SH-SY5Y (cell line): Measurements from ENCODE around the gene KLRG1.

Source experiments
- GATA2 ChIP-seq: IDR thresholded peaks from 2 replicates; pipeline ENCODE4 v1.6.1; 2011; ENCODE audit warnings: mild to moderate bottlenecking, low read depth, low read length
- GATA3 ChIP-seq: IDR thresholded peaks from 2 replicates; pipeline ENCODE4 v1.6.1; 2011; ENCODE audit warnings: low read depth, mild to moderate bottlenecking, low read length, moderate library complexity

DNA sequence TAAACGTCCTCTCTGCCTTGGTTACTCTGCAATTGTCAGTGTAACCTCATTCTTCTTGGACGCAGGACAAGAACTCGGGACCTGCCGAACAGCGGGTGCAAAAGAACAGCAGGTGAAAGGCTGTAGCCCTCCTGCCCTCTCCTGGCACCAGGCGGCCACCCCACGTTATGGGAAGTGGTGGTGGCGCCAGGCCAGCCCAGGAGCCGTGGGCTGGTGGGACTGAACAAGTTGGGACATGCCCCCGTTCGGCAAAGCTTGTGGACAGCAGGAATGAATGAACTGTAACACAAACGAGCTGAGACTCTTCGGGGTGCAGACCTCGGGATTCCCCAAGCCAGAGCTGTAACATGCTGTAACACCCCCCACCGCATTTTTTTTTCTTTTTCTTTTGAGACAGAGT, 33.3 kb upstream of the KLRG1 start:
- TF ChIP-seq GATA2, result no peak
- TF ChIP-seq GATA3, result no peak
